Measurements from ENCODE around the gene IQCN.

DNA sequence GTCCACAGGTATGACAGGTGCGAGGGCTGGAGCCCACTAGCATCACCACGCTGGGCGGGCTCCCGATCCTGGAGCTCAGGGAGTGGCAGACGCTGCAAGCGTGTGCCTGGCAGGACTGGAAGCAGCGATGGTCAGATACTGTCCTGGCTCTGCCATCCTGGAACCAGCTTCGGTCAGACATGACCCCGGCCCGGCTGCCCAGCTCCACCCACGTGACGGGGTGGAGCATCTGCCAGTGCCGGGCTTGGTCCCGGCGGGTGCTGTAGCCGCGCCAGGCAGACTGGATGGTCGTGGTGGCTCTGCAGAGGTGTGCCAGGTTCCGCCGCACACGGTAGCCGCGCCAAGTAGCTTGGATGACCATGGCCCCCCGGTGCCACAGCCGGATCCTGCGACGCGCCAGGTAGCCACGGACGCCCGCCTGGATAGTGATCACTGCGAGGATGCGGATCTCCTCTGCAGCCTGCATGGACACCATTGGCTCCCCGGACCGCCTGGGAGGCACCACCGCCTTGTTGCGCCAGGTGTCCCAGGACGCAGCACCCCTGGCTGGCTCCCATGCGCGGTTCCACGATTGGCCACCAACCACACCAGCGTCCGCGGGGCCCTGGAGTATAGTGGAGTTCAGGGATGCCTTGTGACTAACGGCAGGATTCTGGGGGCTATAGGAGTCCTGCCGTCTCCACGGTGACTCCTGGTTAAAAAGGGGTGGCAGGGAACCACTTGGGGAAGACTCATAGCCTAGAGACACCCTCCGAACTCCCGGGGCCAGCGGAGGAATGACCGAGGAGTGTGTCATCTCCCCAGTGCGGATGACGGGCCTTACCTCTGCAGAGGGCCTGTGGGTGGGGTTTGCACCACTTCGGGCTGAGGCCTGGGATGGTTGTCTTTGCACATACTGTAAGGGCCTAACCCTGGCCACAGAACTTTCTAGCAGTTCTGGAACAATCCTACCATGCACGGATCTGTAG, 16.5 kb downstream of the IQCN start:
- TF ChIP-seq, protein P1, sequence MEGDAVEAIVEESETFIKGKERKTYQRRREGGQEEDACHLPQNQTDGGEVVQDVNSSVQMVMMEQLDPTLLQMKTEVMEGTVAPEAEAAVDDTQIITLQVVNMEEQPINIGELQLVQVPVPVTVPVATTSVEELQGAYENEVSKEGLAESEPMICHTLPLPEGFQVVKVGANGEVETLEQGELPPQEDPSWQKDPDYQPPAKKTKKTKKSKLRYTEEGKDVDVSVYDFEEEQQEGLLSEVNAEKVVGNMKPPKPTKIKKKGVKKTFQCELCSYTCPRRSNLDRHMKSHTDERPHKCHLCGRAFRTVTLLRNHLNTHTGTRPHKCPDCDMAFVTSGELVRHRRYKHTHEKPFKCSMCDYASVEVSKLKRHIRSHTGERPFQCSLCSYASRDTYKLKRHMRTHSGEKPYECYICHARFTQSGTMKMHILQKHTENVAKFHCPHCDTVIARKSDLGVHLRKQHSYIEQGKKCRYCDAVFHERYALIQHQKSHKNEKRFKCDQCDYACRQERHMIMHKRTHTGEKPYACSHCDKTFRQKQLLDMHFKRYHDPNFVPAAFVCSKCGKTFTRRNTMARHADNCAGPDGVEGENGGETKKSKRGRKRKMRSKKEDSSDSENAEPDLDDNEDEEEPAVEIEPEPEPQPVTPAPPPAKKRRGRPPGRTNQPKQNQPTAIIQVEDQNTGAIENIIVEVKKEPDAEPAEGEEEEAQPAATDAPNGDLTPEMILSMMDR (conservative IDR thresholded peaks at IDR 0.05; ENCODE audit: low read depth, low read length) = no peak
- TF ChIP-seq RCOR1 (IDR thresholded peaks at IDR 0.05; ENCODE audit: insufficient replicate concordance, low read length) (no peak), MAZ (IDR thresholded peaks at IDR 0.05; ENCODE audit: borderline replicate concordance, low read depth, low read length) (no peak), MAFK (IDR thresholded peaks at IDR 0.05; ENCODE audit: low read depth, low read length) (no peak), POLR2A (IDR thresholded peaks at IDR 0.05; ENCODE audit: low read depth, low read length) (no peak), SMC3 (IDR thresholded peaks at IDR 0.05; ENCODE audit: low read depth, low read length) (no peak), CEBPB (IDR thresholded peaks at IDR 0.05; ENCODE audit: low read depth, low read length) (no peak), NFE2L2 (IDR thresholded peaks at IDR 0.05; ENCODE audit: low read depth, low read length) (no peak), CHD1 (IDR thresholded peaks at IDR 0.05; ENCODE audit: low read depth, low read length) (no peak), RFX5 (IDR thresholded peaks at IDR 0.05; ENCODE audit: low read depth, low read length) (no peak), RAD21 (IDR thresholded peaks at IDR 0.05; ENCODE audit: low read length) (no peak), MXI1 (IDR thresholded peaks at IDR 0.05; ENCODE audit: borderline replicate concordance, low read depth, low read length) (no peak)
- TF ChIP-seq, protein P2, sequence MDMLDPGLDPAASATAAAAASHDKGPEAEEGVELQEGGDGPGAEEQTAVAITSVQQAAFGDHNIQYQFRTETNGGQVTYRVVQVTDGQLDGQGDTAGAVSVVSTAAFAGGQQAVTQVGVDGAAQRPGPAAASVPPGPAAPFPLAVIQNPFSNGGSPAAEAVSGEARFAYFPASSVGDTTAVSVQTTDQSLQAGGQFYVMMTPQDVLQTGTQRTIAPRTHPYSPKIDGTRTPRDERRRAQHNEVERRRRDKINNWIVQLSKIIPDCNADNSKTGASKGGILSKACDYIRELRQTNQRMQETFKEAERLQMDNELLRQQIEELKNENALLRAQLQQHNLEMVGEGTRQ (IDR thresholded peaks at IDR 0.05; ENCODE audit: low read depth, low read length) = no peak

Measured in IMR-90 (cell line).